HCT116 (cell line): ENCODE measurements around the gene TAL2.

Source experiments
- CEBPB ChIP-seq: IDR thresholded peaks from 2 replicates; pipeline ENCODE4 v1.6.1; 2012; ENCODE audit warnings: low read depth
- EGR1 ChIP-seq: IDR thresholded peaks from 2 replicates; pipeline ENCODE4 v1.6.1; 2012; ENCODE audit warnings: low read depth
- JUND ChIP-seq: IDR thresholded peaks from 2 replicates; pipeline ENCODE4 v1.6.1; 2012
- POLR2A ChIP-seq: IDR thresholded peaks from 2 replicates; pipeline ENCODE4 v1.7.0; 2011; ENCODE audit warnings: borderline replicate concordance; ENCODE audit not compliant: insufficient read depth, insufficient read length; ENCODE audit errors: extremely low read depth
- POLR2AphosphoS5 ChIP-seq: IDR thresholded peaks from 2 replicates; pipeline ENCODE4 v1.6.1; 2011; ENCODE audit warnings: mild to moderate bottlenecking, low read depth, low read length, moderate library complexity
- SIN3A ChIP-seq: IDR thresholded peaks from 2 replicates; pipeline ENCODE4 v1.6.1; 2012; ENCODE audit warnings: low read depth
- SP1 ChIP-seq: IDR thresholded peaks from 2 replicates; pipeline ENCODE4 v1.6.1; 2012; ENCODE audit warnings: low read depth
- SRF ChIP-seq: IDR thresholded peaks from 2 replicates; pipeline ENCODE4 v1.6.1; 2012; ENCODE audit warnings: low read depth
- YY1 ChIP-seq: IDR thresholded peaks from 2 replicates; pipeline ENCODE4 v1.6.1; 2011; ENCODE audit warnings: low read length, low read depth, moderate library complexity, mild to moderate bottlenecking; ENCODE audit not compliant: insufficient replicate concordance; ENCODE audit errors: extremely low read depth
- TF ChIP-seq, protein P1 (sequence below), 3 experiments: fragments of 200-600 bp in 1 of 3; sonication (generic) in 1 of 3; IDR thresholded peaks in 2 of 3; conservative IDR thresholded peaks in 1 of 3; 2 replicates each; pipeline ENCODE4 v1.5.1; 2012 to 2017; ENCODE audit warnings: low read depth in 2 of 3, low read length in 2 of 3, antibody characterized with exemption in 1 of 3, borderline replicate concordance in 1 of 3, control low read depth in 1 of 3, mild to moderate bottlenecking in 1 of 3, mixed read lengths in 1 of 3, mixed run types in 1 of 3, moderate library complexity in 1 of 3; ENCODE audit not compliant: insufficient read depth in 1 of 3
- TF ChIP-seq, protein P2 (sequence below): IDR thresholded peaks from 2 replicates; pipeline ENCODE4 v1.6.1; 2012
- TF ChIP-seq, protein P3 (sequence below): IDR thresholded peaks from 2 replicates; pipeline ENCODE4 v1.6.1; 2012

DNA sequence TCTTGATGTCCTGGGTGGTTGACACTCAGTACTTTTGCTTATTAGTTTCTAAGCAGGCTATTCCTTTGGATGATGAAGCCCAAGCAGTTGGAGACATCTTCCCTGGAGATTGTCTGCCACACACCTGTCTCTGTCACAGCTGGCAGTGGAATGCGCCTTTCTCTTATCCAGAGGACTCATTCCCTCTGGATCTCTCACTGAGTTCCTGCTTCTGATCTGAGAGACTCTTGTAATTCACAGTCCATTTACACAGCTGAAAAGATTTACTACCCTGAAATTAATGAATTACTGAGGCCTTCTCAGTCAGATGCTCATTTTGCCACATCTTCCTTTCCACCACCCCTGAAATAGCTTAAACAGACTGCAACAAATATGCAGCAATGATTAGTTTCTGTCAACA lies 15.9 kb downstream of the TAL2 start:
- TF ChIP-seq, protein P1, sequence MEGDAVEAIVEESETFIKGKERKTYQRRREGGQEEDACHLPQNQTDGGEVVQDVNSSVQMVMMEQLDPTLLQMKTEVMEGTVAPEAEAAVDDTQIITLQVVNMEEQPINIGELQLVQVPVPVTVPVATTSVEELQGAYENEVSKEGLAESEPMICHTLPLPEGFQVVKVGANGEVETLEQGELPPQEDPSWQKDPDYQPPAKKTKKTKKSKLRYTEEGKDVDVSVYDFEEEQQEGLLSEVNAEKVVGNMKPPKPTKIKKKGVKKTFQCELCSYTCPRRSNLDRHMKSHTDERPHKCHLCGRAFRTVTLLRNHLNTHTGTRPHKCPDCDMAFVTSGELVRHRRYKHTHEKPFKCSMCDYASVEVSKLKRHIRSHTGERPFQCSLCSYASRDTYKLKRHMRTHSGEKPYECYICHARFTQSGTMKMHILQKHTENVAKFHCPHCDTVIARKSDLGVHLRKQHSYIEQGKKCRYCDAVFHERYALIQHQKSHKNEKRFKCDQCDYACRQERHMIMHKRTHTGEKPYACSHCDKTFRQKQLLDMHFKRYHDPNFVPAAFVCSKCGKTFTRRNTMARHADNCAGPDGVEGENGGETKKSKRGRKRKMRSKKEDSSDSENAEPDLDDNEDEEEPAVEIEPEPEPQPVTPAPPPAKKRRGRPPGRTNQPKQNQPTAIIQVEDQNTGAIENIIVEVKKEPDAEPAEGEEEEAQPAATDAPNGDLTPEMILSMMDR (IDR thresholded peaks at IDR 0.05 in 2 of 3, conservative IDR thresholded peaks at IDR 0.05 in 1 of 3; ENCODE audit: borderline replicate concordance in 1 of 3, insufficient read depth in 1 of 3, low read depth in 2 of 3, low read length in 2 of 3): no peak
- no peak for TF ChIP-seq YY1
- no peak for TF ChIP-seq EGR1
- TF ChIP-seq, protein P2, sequence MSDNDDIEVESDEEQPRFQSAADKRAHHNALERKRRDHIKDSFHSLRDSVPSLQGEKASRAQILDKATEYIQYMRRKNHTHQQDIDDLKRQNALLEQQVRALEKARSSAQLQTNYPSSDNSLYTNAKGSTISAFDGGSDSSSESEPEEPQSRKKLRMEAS: no peak
- TF ChIP-seq POLR2AphosphoS5: no peak
- no peak for TF ChIP-seq JUND
- TF ChIP-seq, protein P3, sequence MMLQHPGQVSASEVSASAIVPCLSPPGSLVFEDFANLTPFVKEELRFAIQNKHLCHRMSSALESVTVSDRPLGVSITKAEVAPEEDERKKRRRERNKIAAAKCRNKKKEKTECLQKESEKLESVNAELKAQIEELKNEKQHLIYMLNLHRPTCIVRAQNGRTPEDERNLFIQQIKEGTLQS: no peak
- no peak for TF ChIP-seq CEBPB
- TF ChIP-seq SP1: no peak
- TF ChIP-seq SIN3A: no peak
- TF ChIP-seq POLR2A: no peak
- TF ChIP-seq SRF: no peak
